ENCODE results near the gene EIF2B5.

EIF2B5 gene

GRCh38 chr3:184174646-184175492 lies 39.7 kb downstream of the EIF2B5 start, which contains the start of gene AP2M1:
Gene AP2M1, plus strand, starts transcription at chr3:184174855. Its CDS starts 2,139 bp downstream, at chr3:184176994.
- peak; percentile 100 for DNase-seq

GRCh38 chr3:184175506-184175905 lies 40.3 kb downstream of the EIF2B5 start:
- DNase-seq, result peak; percentile 22

- no peak for DNase-seq
Measured at GRCh38 chr3:184175981-184176376, 40.8 kb downstream of the EIF2B5 start.

GRCh38 chr3:184176377-184177330 lies 41.5 kb downstream of the EIF2B5 start:
- peak; percentile 32 for DNase-seq

GRCh38 chr3:184177331-184177731 lies 42.2 kb downstream of the EIF2B5 start:
- no peak for DNase-seq

- no peak for DNase-seq
Measured at GRCh38 chr3:184177767-184178306, 42.7 kb downstream of the EIF2B5 start.

- no peak for DNase-seq
Measured at GRCh38 chr3:184178521-184179138, 43.5 kb downstream of the EIF2B5 start.

- DNase-seq, result no peak
Measured at GRCh38 chr3:184180165-184180564, 45.0 kb downstream of the EIF2B5 start.

GRCh38 chr3:184181596-184181995 lies 46.4 kb downstream of the EIF2B5 start:
- DNase-seq, result no peak

- no peak for DNase-seq
Measured at GRCh38 chr3:184183679-184184078, 48.5 kb downstream of the EIF2B5 start.

GRCh38 chr3:184184546-184185230 lies 49.5 kb downstream of the EIF2B5 start:
- DNase-seq, result no peak

- peak; percentile 100 for DNase-seq
Measured at GRCh38 chr3:184185461-184186183, 50.5 kb downstream of the EIF2B5 start.

GRCh38 chr3:184186184-184186901 lies 51.2 kb downstream of the EIF2B5 start, which contains the start of gene ABCF3:
Gene ABCF3, plus strand, starts transcription at chr3:184186199. Its CDS starts 9 bp downstream, at chr3:184186208.
- no peak for DNase-seq

- DNase-seq, result no peak
Measured at GRCh38 chr3:184186902-184187207, 51.7 kb downstream of the EIF2B5 start.

- no peak for DNase-seq
Measured at GRCh38 chr3:184188080-184188479, 52.9 kb downstream of the EIF2B5 start.

GRCh38 chr3:184189421-184189820 lies 54.3 kb downstream of the EIF2B5 start:
- DNase-seq, result no peak

GRCh38 chr3:184192889-184193288 lies 57.7 kb downstream of the EIF2B5 start:
- no peak for DNase-seq

- no peak for DNase-seq
Measured at GRCh38 chr3:184193991-184194539, 58.9 kb downstream of the EIF2B5 start.

All from NCI-H146 (cell line).